Stimulated activated CD4-positive, alpha-beta T cell treated with anti-CD3 and anti-CD28 coated beads, Interleukin-4, amount 100 ng/mL, for 24 hours (primary cell): ENCODE results near the gene PILRB.

Experiments
- DNase-seq: peaks from one replicate; pipeline ENCODE4 v3.0.0-alpha.2; 2020

Gene PILRB

GRCh38 chr7:100411101-100411500 lies 53.2 kb downstream of the PILRB start:
- DNase-seq = no peak

GRCh38 chr7:100413346-100413745 lies 55.4 kb downstream of the PILRB start:
- no peak for DNase-seq

GRCh38 chr7:100413889-100414288 lies 56.0 kb downstream of the PILRB start:
- DNase-seq = no peak

- no peak for DNase-seq
Observed at GRCh38 chr7:100415448-100415847, 57.5 kb downstream of the PILRB start.
